ENCODE results near the gene GSN.

GRCh38 chr9:121233906-121234831, 33.8 kb upstream of the GSN start:
- no peak for TF ChIP-seq CTCF (IDR thresholded peaks at IDR 0.05)
- TF ChIP-seq POLR2A (IDR thresholded peaks at IDR 0.05) = no peak

Data from esophagus squamous epithelium (tissue), 4 donors.